NT2/D1 (cell line): ENCODE data around the gene CLDN5.
"Not testable (repeated sequence)": the region's sequence is repeated elsewhere in the genome, so short reads cannot be mapped to it uniquely, and the experiment has no call there.

ENCODE experiments used
- DNase-seq: peaks from one replicate; pipeline ENCODE4 v3.0.0-alpha.2; 2011; ENCODE audit warnings: low read depth, low spot score
- H3K27me3 ChIP-seq: 2 replicates; pipeline ENCODE4 v1.6.0; 2011; ENCODE audit warnings: mild to moderate bottlenecking; ENCODE audit not compliant: insufficient read length, insufficient read depth
- H3K36me3 ChIP-seq: 2 replicates; pipeline ENCODE4 v1.6.1; 2011; ENCODE audit warnings: mild to moderate bottlenecking, low read length, mixed read lengths; ENCODE audit not compliant: insufficient read depth, insufficient read length
- H3K4me1 ChIP-seq: 2 replicates; pipeline ENCODE4 v1.5.1; 2011; ENCODE audit not compliant: insufficient read depth, insufficient read length
- H3K4me3 ChIP-seq: 2 replicates; pipeline ENCODE4 v1.5.1; 2011; ENCODE audit warnings: low read depth; ENCODE audit not compliant: insufficient read length
- H3K9ac ChIP-seq: 2 replicates; pipeline ENCODE4 v1.6.0; 2011; ENCODE audit warnings: low read depth; ENCODE audit not compliant: insufficient read length
- H3K9me3 ChIP-seq: 2 replicates; pipeline ENCODE4 v1.5.1; 2011; ENCODE audit warnings: mild to moderate bottlenecking, low read length; ENCODE audit not compliant: insufficient read depth
- SUZ12 ChIP-seq: IDR thresholded peaks from 2 replicates; pipeline ENCODE4 v1.6.1; 2011; ENCODE audit not compliant: insufficient read length, insufficient read depth; ENCODE audit errors: extremely low read depth
- YY1 ChIP-seq: IDR thresholded peaks from 2 replicates; pipeline ENCODE4 v1.6.1; 2011; ENCODE audit not compliant: insufficient read length, insufficient read depth
- ZNF274 ChIP-seq: IDR thresholded peaks from 2 replicates; pipeline ENCODE4 v1.6.1; 2011; ENCODE audit warnings: mild to moderate bottlenecking, low read depth, low read length

CLDN5 gene

DNA sequence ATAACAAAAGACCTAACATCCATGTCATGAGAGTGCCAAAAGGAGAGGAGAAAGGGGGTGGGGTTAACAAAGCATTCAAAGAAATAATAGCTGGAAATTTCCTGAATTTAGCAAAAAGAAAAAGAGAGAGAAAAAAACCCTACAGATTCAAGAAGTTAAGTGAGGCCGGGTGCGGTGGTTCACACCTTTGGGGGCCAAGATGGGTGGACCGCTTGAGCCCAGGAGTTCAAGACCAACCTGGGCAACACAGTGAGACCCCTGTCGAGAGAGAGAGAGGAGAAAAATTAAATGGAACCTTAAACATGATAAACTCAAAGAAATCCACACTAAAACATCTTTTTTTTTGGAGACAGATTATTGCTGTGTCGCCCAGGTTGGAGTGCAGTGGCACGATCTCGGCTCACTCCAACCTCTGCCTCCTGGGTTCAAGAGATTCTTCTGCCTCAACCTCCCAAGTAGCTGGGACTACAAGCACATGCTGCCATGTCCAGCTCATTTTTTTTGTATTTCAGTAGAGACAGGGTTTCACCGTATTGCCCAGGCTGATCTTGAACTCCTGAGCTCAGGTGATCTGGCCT is 8.9 kb upstream of the CLDN5 start:
- H3K4me1 ChIP-seq: peaks cover 2% of the 10 kb centered on the region
- no peak overlapping the region for H3K4me3 ChIP-seq
- DNase-seq: no peak
- no peak overlapping the region for H3K9ac ChIP-seq
- H3K27me3 ChIP-seq: no peaks in the 10 kb centered on the region
- no peaks in the 10 kb centered on the region for H3K9me3 ChIP-seq
- TF ChIP-seq SUZ12 (no peak), ZNF274 (no peak), YY1 (no peak)
- H3K36me3 ChIP-seq: no peaks in the 10 kb centered on the region

- not testable (repeated sequence) for H3K9me3 ChIP-seq, H3K36me3 ChIP-seq, H3K27me3 ChIP-seq, H3K9ac ChIP-seq, H3K4me3 ChIP-seq, DNase-seq
- H3K4me1 ChIP-seq: peaks cover 11% of the 10 kb centered on the region
Measured at GRCh38 chr22:19531327-19531726, 7.1 kb upstream of the CLDN5 start.

DNA sequence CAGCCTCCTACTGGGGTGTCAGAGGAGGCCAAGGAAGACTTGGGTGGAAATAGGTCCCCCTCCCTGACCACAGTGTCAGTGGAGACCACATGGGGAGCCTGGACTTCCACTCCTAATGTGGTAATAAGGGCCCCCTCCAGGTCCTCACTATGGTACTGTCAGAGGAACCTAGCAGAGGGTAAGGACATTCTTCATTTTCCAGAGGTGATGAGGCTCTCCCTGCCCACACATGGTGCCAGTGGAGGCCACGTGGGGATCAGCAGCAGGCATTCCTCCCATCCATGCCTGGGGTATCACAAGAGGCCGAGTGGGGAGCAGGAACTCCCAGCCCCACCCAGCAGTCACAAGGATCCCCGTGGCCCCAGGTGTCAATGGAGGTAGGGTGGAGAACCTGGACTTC is 6.5 kb upstream of the CLDN5 start:
- H3K27me3 ChIP-seq: peaks cover 9% of the 10 kb centered on the region

GRCh38 chr22:19529811-19530210 is 5.6 kb upstream of the CLDN5 start:
- TF ChIP-seq ZNF274: no peak
- no peak for TF ChIP-seq YY1
- TF ChIP-seq SUZ12: no peak
- Histone ChIP-seq H3K27me3 (peaks cover 19% of the 10 kb centered on the region), H3K4me3 (no peak overlapping the region), H3K4me1 (peaks cover 21% of the 10 kb centered on the region), H3K9me3 (no peaks in the 10 kb centered on the region), H3K36me3 (no peaks in the 10 kb centered on the region), H3K9ac (no peak overlapping the region)
- DNase-seq: no peak

More for the DNA sequence above, 6.5 kb upstream of the CLDN5 start:
- Histone ChIP-seq H3K4me3 (no peak overlapping the region), H3K36me3 (no peaks in the 10 kb centered on the region), H3K4me1 (peaks cover 13% of the 10 kb centered on the region), H3K9me3 (no peaks in the 10 kb centered on the region), H3K9ac (no peak overlapping the region)
- TF ChIP-seq ZNF274 (no peak), YY1 (no peak), SUZ12 (no peak)
- no peak for DNase-seq

- Histone ChIP-seq H3K27me3 (peaks cover 33% of the 10 kb centered on the region), H3K4me3 (no peak overlapping the region), H3K4me1 (peaks cover 24% of the 10 kb centered on the region), H3K36me3 (no peaks in the 10 kb centered on the region), H3K9ac (no peak overlapping the region), H3K9me3 (no peaks in the 10 kb centered on the region)
- no peak for TF ChIP-seq YY1
- no peak for TF ChIP-seq ZNF274
- DNase-seq: no peak
Measured at GRCh38 chr22:19527861-19528417, 3.7 kb upstream of the CLDN5 start.

- Histone ChIP-seq H3K9ac (no peak overlapping the region), H3K27me3 (peaks cover 35% of the 10 kb centered on the region), H3K4me1 (peaks cover 29% of the 10 kb centered on the region), H3K4me3 (no peak overlapping the region), H3K36me3 (no peaks in the 10 kb centered on the region), H3K9me3 (no peaks in the 10 kb centered on the region)
- no peak for DNase-seq
- TF ChIP-seq ZNF274 (no peak), YY1 (no peak), SUZ12 (no peak)
Measured at GRCh38 chr22:19527321-19527721, 3.1 kb upstream of the CLDN5 start.

DNA sequence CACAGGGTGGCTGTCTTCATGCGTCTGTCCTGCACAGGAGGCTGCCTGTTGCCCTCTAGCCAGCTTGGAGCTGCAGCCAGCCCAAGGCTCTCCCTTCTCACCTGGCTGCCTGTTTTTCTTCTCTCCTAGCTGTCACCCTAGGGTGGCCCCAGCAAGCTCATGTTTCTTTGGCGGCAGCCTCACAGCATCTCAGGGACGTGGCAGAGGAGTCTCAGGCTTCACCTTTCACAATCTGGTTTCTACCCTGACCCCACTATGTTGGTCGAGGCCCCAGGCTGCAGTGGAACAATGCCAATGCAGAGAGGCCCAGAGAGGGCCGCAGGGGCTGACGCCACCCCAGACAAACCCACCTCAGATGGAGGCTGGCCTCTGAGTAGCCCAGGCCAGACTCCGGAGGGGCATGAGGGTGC is 2.5 kb upstream of the CLDN5 start:
- Histone ChIP-seq H3K9ac (no peak overlapping the region), H3K27me3 (peaks cover 35% of the 10 kb centered on the region), H3K36me3 (no peaks in the 10 kb centered on the region), H3K4me1 (peaks cover 31% of the 10 kb centered on the region), H3K4me3 (no peak overlapping the region), H3K9me3 (no peaks in the 10 kb centered on the region)
- no peak for TF ChIP-seq ZNF274
- TF ChIP-seq YY1: no peak
- no peak for TF ChIP-seq SUZ12
- DNase-seq: no peak
